Naive thymus-derived CD4-positive, alpha-beta T cell (primary cell): Measurements from ENCODE around the gene POC5. TPM values are rescaled to one million over a fixed set of nuclear protein-coding genes. Genes with fewer than 3 reads are reported as not detected.

Experiments used
- ATAC-seq: fragments of 150-1000 bp; cut with Tn5 transposase; 2 replicates; pipeline ENCODE4 v1.10.0; 2021; ENCODE audit warnings: mild to moderate bottlenecking, moderate library complexity
- CTCF ChIA-PET: fragments of 350-600 bp; sonication (Branson Sonifier 250); formaldehyde crosslinking; loops from one replicate; lab custom pipeline; 2021; ENCODE audit warnings: antibody characterized with exemption; lab: Charles Lee
- POLR2A ChIA-PET: fragments of 350-600 bp; sonication (Branson Sonifier 250); formaldehyde crosslinking; loops from one replicate; lab custom pipeline; 2021; ENCODE audit warnings: antibody characterized with exemption, inconsistent platforms; lab: Charles Lee
- DNase-seq, 9 donors: peaks; one replicate each; pipeline versions ENCODE4 v3.0.0 to v3.0.0-alpha.2; 2020 to 2022; ENCODE audit warnings: mixed read lengths in 1 of 9
- H3K27ac ChIP-seq: one replicate; pipeline ENCODE4 v1.7.0; 2013; ENCODE audit warnings: mild to moderate bottlenecking, low read depth, low read length, moderate library complexity
- H3K27me3 ChIP-seq, 2 donors: one replicate each; pipeline ENCODE4 v1.7.0; 2013; ENCODE audit warnings: low read length in 2 of 2, mild to moderate bottlenecking in 2 of 2, moderate library complexity in 2 of 2; ENCODE audit not compliant: control insufficient read depth in 2 of 2, insufficient read depth in 2 of 2
- H3K36me3 ChIP-seq, 3 experiments: 1 replicate in 2 of 3; 2 replicates in 1 of 3; pipeline ENCODE4 v1.7.0; 2013; ENCODE audit warnings: low read length in 3 of 3, mild to moderate bottlenecking in 3 of 3, moderate library complexity in 1 of 3; ENCODE audit not compliant: insufficient read depth in 3 of 3, control insufficient read depth in 2 of 3
- H3K4me1 ChIP-seq, 2 donors: one replicate each; pipeline ENCODE4 v1.7.0; 2013; ENCODE audit warnings: low read length in 2 of 2, mild to moderate bottlenecking in 2 of 2, moderate library complexity in 1 of 2; ENCODE audit not compliant: control insufficient read depth in 2 of 2, insufficient read depth in 2 of 2
- H3K4me3 ChIP-seq: 2 replicates; pipeline ENCODE4 v1.7.0; 2013; ENCODE audit warnings: mild to moderate bottlenecking, low read length
- H3K9me3 ChIP-seq, 3 experiments: 1 replicate in 2 of 3; 2 replicates in 1 of 3; pipeline ENCODE4 v1.7.0; 2013; ENCODE audit warnings: low read length in 3 of 3; ENCODE audit not compliant: control insufficient read depth in 2 of 3
- H3K27ac Mint-ChIP-seq, 9 donors: one replicate each; pipeline ENCODE4 v1.8.0; 2020 to 2022; ENCODE audit warnings: mixed read lengths in 9 of 9, mild to moderate bottlenecking in 8 of 9, moderate library complexity in 5 of 9, inconsistent platforms in 2 of 9
- H3K27me3 Mint-ChIP-seq, 5 donors: one replicate each; pipeline ENCODE4 v1.8.0; 2021 to 2022; ENCODE audit warnings: mixed read lengths in 5 of 5, mild to moderate bottlenecking in 1 of 5
- H3K36me3 Mint-ChIP-seq, 5 donors: one replicate each; pipeline ENCODE4 v1.8.0; 2020 to 2022; ENCODE audit warnings: mixed read lengths in 5 of 5, mild to moderate bottlenecking in 3 of 5, inconsistent platforms in 1 of 5
- H3K4me1 Mint-ChIP-seq, 7 donors: one replicate each; pipeline ENCODE4 v1.8.0; 2020 to 2022; ENCODE audit warnings: mixed read lengths in 7 of 7, mild to moderate bottlenecking in 3 of 7, inconsistent platforms in 1 of 7
- H3K4me3 Mint-ChIP-seq, 10 donors: one replicate each; pipeline ENCODE4 v1.8.0; 2020 to 2022; ENCODE audit warnings: mild to moderate bottlenecking in 10 of 10, mixed read lengths in 10 of 10, moderate library complexity in 6 of 10, inconsistent platforms in 2 of 10
- H3K9me3 Mint-ChIP-seq, 11 donors: one replicate each; pipeline ENCODE4 v1.8.0; 2020 to 2022; ENCODE audit warnings: mixed read lengths in 11 of 11, mild to moderate bottlenecking in 4 of 11, inconsistent platforms in 1 of 11, moderate library complexity in 1 of 11
- intact Hi-C, 2 donors: fragments of 100-400 bp; cut with micrococcal nuclease; formaldehyde crosslinking; loops; one replicate each; pipeline ENCODE4 v1.15.1; 2023
- polyA plus RNA-seq, 2 donors: library from polyadenylated mRNA; unstranded; fragments of 300-500 nt; fragmentation: Illumina TruSeq; gene quantifications; one replicate each; pipeline ENCODE4 v1.2.3, GENCODE V29; 2021
- total RNA-seq, 6 experiments: library from RNA in 5 of 6; stranded (reverse) in 5 of 6; gene quantifications; 1 replicate in 5 of 6; 2 replicates in 1 of 6; pipeline ENCODE4 v1.2.3 and lab custom pipeline; 2021 to 2026

The POC5 gene
- total and polyA plus RNA-seq, 7 experiments from 2014 or later = 8.5 to 18.0 (median 15.0) TPM

GRCh38 chr5:75678155-75678554 lies 39.1 kb downstream of the POC5 start:
- DNase-seq (peak in 6 of 9 donors; percentile 9 to 50 (median 33)), ATAC-seq (peak; percentile 90)
- Histone ChIP-seq H3K9me3 (no peaks in the 10 kb centered on the region), H3K4me3 (no peak overlapping the region), H3K27ac (peak overlapping the region; percentile 70), H3K27me3 (no peaks in the 10 kb centered on the region), H3K36me3 (peaks cover 0 to 7% (median 5%) of the 10 kb centered on the region in 3 experiments), H3K4me1 (peaks cover 0 to 3% of the 10 kb centered on the region in 2 donors)
- intact Hi-C loops = loop anchor here in 1 of 2 donors (5.0 kb wide), 1 partner anchor 39 kb away; the partner anchor contains the start of gene POC5
- Mint-ChIP-seq H3K36me3 (peaks cover 0 to 14% (median 3%) of the 10 kb centered on the region in 5 donors), H3K27ac (peak overlapping the region; percentile 70 to 93 (median 86)), H3K27me3 (no peaks in the 10 kb centered on the region), H3K9me3 (no peaks in the 10 kb centered on the region), H3K4me1 (peaks cover 7 to 27% (median 18%) of the 10 kb centered on the region in 7 donors), H3K4me3 (peak overlapping the region in 9 of 10 donors; percentile 7 to 83 (median 75))
- ChIA-PET CTCF (interaction anchor here (1.6 kb wide), 1 partner anchor 9 kb away, joined by 4 read pairs; no protein-coding TSS in a partner anchor), POLR2A (interaction anchor here (0.7 kb wide), 1 partner anchor 22 kb away, joined by 3 read pairs; no protein-coding TSS in a partner anchor)

GRCh38 chr5:75677607-75678006 lies 39.6 kb downstream of the POC5 start:
- DNase-seq (peak in 1 of 9 donors; percentile 12), ATAC-seq (no peak)
- peaks cover 0 to 3% of the 10 kb centered on the region in 2 donors for H3K4me1 ChIP-seq
- H3K27me3 Mint-ChIP-seq = no peaks in the 10 kb centered on the region
- peak overlapping the region; percentile 70 to 93 (median 86) for H3K27ac Mint-ChIP-seq
- intact Hi-C loops = loop anchor here (1.0 to 5.0 kb wide), 2 partner anchors 8 to 40 kb away; partner anchors contain the start of gene POC5 (in 1 of the 2)
- CTCF ChIA-PET = interaction anchor here (0.6 to 1.6 kb wide), 4 partner anchors 8 to 963 kb away, joined by 3 to 4 read pairs (median 4); no protein-coding TSS in a partner anchor
- POLR2A ChIA-PET = interaction anchor here (0.6 to 1.2 kb wide), 3 partner anchors 22 to 607 kb away, joined by 3 read pairs; partner anchors contain the start of genes CERT1 and POLK
- peak overlapping the region in 8 of 10 donors; percentile 23 to 83 (median 76) for H3K4me3 Mint-ChIP-seq
- peaks cover 7 to 27% (median 18%) of the 10 kb centered on the region in 7 donors for H3K4me1 Mint-ChIP-seq
- no peaks in the 10 kb centered on the region for H3K9me3 ChIP-seq
- peaks cover 0 to 16% (median 4%) of the 10 kb centered on the region in 5 donors for H3K36me3 Mint-ChIP-seq
- peak overlapping the region; percentile 70 for H3K27ac ChIP-seq
- H3K4me3 ChIP-seq = no peak overlapping the region
- H3K9me3 Mint-ChIP-seq = no peaks in the 10 kb centered on the region
- no peaks in the 10 kb centered on the region for H3K27me3 ChIP-seq
- H3K36me3 ChIP-seq = peaks cover 0 to 9% (median 5%) of the 10 kb centered on the region in 3 experiments

- DNase-seq (no peak), ATAC-seq (no peak)
- Mint-ChIP-seq H3K4me3 (no peak overlapping the region), H3K9me3 (no peaks in the 10 kb centered on the region), H3K27me3 (no peaks in the 10 kb centered on the region), H3K36me3 (peaks cover 0 to 26% (median 14%) of the 10 kb centered on the region in 5 donors), H3K4me1 (peaks cover 7 to 23% (median 18%) of the 10 kb centered on the region in 7 donors), H3K27ac (peak overlapping the region in 4 of 9 donors; percentile 25 to 70 (median 44))
- Histone ChIP-seq H3K36me3 (peaks cover 0 to 14% (median 5%) of the 10 kb centered on the region in 3 experiments), H3K9me3 (no peaks in the 10 kb centered on the region), H3K4me1 (peaks cover 0 to 3% of the 10 kb centered on the region in 2 donors), H3K27ac (no peak overlapping the region), H3K4me3 (no peak overlapping the region), H3K27me3 (no peaks in the 10 kb centered on the region)
- intact Hi-C loops = loop anchor here in 1 of 2 donors (5.0 kb wide), 1 partner anchor 42 kb away; the partner anchor contains the start of gene POC5
- ChIA-PET POLR2A (no interaction called here), CTCF (no interaction called here)
Observed at GRCh38 chr5:75675783-75676182, 41.5 kb downstream of the POC5 start.

GRCh38 chr5:75672616-75673015 lies 44.6 kb downstream of the POC5 start:
- ChIA-PET CTCF (no interaction called here), POLR2A (no interaction called here)
- Mint-ChIP-seq H3K4me3 (no peak overlapping the region), H3K4me1 (peaks cover 7 to 27% (median 21%) of the 10 kb centered on the region in 7 donors), H3K36me3 (peaks cover 0 to 22% (median 14%) of the 10 kb centered on the region in 5 donors), H3K27ac (no peak overlapping the region), H3K9me3 (no peaks in the 10 kb centered on the region), H3K27me3 (no peaks in the 10 kb centered on the region)
- Histone ChIP-seq H3K27ac (no peak overlapping the region), H3K27me3 (no peaks in the 10 kb centered on the region), H3K9me3 (no peaks in the 10 kb centered on the region), H3K4me1 (peaks cover 0 to 11% of the 10 kb centered on the region in 2 donors), H3K36me3 (peaks cover 0 to 14% (median 5%) of the 10 kb centered on the region in 3 experiments), H3K4me3 (no peak overlapping the region)
- intact Hi-C loops = no loop called here
- DNase-seq (no peak), ATAC-seq (no peak)

- peaks cover 7 to 26% (median 15%) of the 10 kb centered on the region in 7 donors for H3K4me1 Mint-ChIP-seq
- Histone ChIP-seq H3K27me3 (no peaks in the 10 kb centered on the region), H3K36me3 (peaks cover 0 to 14% (median 4%) of the 10 kb centered on the region in 3 experiments), H3K9me3 (no peaks in the 10 kb centered on the region), H3K27ac (no peak overlapping the region), H3K4me1 (peaks cover 0 to 11% of the 10 kb centered on the region in 2 donors), H3K4me3 (no peak overlapping the region)
- H3K9me3 Mint-ChIP-seq = no peaks in the 10 kb centered on the region
- ChIA-PET POLR2A (no interaction called here), CTCF (no interaction called here)
- H3K27me3 Mint-ChIP-seq = no peaks in the 10 kb centered on the region
- no peak overlapping the region for H3K4me3 Mint-ChIP-seq
- no peak overlapping the region for H3K27ac Mint-ChIP-seq
- intact Hi-C loops = no loop called here
- ATAC-seq (no peak), DNase-seq (no peak)
- H3K36me3 Mint-ChIP-seq = peaks cover 0 to 22% (median 14%) of the 10 kb centered on the region in 5 donors
Observed at GRCh38 chr5:75671506-75671905, 45.7 kb downstream of the POC5 start.

- peaks cover 7 to 26% (median 15%) of the 10 kb centered on the region in 7 donors for H3K4me1 Mint-ChIP-seq
- no peaks in the 10 kb centered on the region for H3K9me3 ChIP-seq
- H3K27me3 Mint-ChIP-seq = no peaks in the 10 kb centered on the region
- no peak for ATAC-seq
- no peak overlapping the region for H3K4me3 ChIP-seq
- no peak overlapping the region for H3K27ac ChIP-seq
- H3K27me3 ChIP-seq = no peaks in the 10 kb centered on the region
- intact Hi-C loops = no loop called here
- peaks cover 0 to 22% (median 14%) of the 10 kb centered on the region in 5 donors for H3K36me3 Mint-ChIP-seq
- CTCF ChIA-PET = no interaction called here
- POLR2A ChIA-PET = no interaction called here
- peaks cover 0 to 14% (median 0%) of the 10 kb centered on the region in 3 experiments for H3K36me3 ChIP-seq
- no peak for DNase-seq
- no peaks in the 10 kb centered on the region for H3K9me3 Mint-ChIP-seq
- H3K27ac Mint-ChIP-seq = no peak overlapping the region
- H3K4me3 Mint-ChIP-seq = no peak overlapping the region
- peaks cover 0 to 11% of the 10 kb centered on the region in 2 donors for H3K4me1 ChIP-seq
Observed at GRCh38 chr5:75670577-75670976, 46.7 kb downstream of the POC5 start.
